Measurements from ENCODE around the gene NPAT. TPM values are rescaled to one million over a fixed set of nuclear protein-coding genes. Genes with fewer than 3 reads are reported as not detected.
A peak's percentile ranks its signal among the peaks of the same experiment; 100 is the strongest.

Gene NPAT
- total and polyA plus RNA-seq, 2 of the 13 experiments (the other 11 are each of a cell fraction or from before 2014, with no cell fraction given), result 4.4 to 11.2 TPM

- no peaks in the 10 kb centered on the region for H4K20me1 ChIP-seq (ENCODE audit: insufficient read depth, low read length)
- peak overlapping the region in 2 of 3 experiments; percentile 5 to 91; a peak in 3 of 6 replicates for H3K4me3 ChIP-seq (replicated peaks in 1 of 3; ENCODE audit: insufficient read depth in 1 of 3, low read depth in 2 of 3, low read length in 3 of 3)
- TF ChIP-seq SMARCC2 (IDR thresholded peaks at IDR 0.05), result no peak
- TF ChIP-seq MAFK (conservative IDR thresholded peaks at IDR 0.05 in 1 of 2, IDR thresholded peaks at IDR 0.05 in 1 of 2; ENCODE audit: low read length in 2 of 2), result peak; percentile 13 to 43; a peak in 1 of 4 replicates
- TF ChIP-seq GMEB1 (CRISPR knock-in tag; IDR thresholded peaks at IDR 0.05; ENCODE audit: borderline replicate concordance), result no peak
- TF ChIP-seq ASH2L (IDR thresholded peaks at IDR 0.05; ENCODE audit: insufficient read length, low read depth, low read length), result no peak
- no peak for TF ChIP-seq ZBED4 (CRISPR knock-in tag; IDR thresholded peaks at IDR 0.05; ENCODE audit: borderline replicate concordance)
- TF ChIP-seq SP2 (CRISPR knock-in tag; IDR thresholded peaks at IDR 0.05), result no peak
- TF ChIP-seq AGO2 (optimal IDR thresholded peaks at IDR 0.05; ENCODE audit: low read depth, low read length), result no peak
- TF ChIP-seq HBP1 (CRISPR knock-in tag; IDR thresholded peaks at IDR 0.05; ENCODE audit: low read depth), result no peak
- peak; percentile 39; the same call in 1 of the 2 replicates for TF ChIP-seq ZBTB38 (CRISPR knock-in tag; IDR thresholded peaks at IDR 0.05)
- TF ChIP-seq RFX3 (CRISPR knock-in tag; IDR thresholded peaks at IDR 0.05), result no peak
- no peak for FAIRE-seq
- peaks cover 0 to 2% of the 10 kb centered on the region in 2 experiments; a peak in 1 of 5 replicates for H3K27me3 ChIP-seq (ENCODE audit: control insufficient read depth in 1 of 2, insufficient read depth in 2 of 2, low read length in 2 of 2)
- no peak overlapping the region for H3K9ac ChIP-seq (ENCODE audit: insufficient read depth, low read depth, low read length)
- POLR2A ChIA-PET, result interaction anchor here (5.7 kb wide), 1 partner anchor 8 kb away, joined by 56 read pairs; no protein-coding TSS in a partner anchor
- CTCF ChIA-PET (ENCODE audit: low intra/inter-chr PET ratio, low total read pairs), result no interaction called here
- H3K27ac ChIP-seq (ENCODE audit: extremely low read length, insufficient read depth, low read length), result no peak overlapping the region
- peak overlapping the region; percentile 89 for H3K4me2 ChIP-seq (ENCODE audit: low read depth, low read length)
- BruUV-seq (replicated peaks), result no TSS peak
- H2AFZ ChIP-seq (ENCODE audit: low read length), result no peak overlapping the region
- intact Hi-C loops (cut with micrococcal nuclease; ENCODE audit: unreplicated experiment), result loop anchor here (5.0 kb wide), 2 partner anchors 103 to 422 kb away; partner anchors contain the start of gene ACAT1
- no peaks in the 10 kb centered on the region for H3K9me3 ChIP-seq (ENCODE audit: low read length)
- 94% methylated on average over 14 of the region's 14 CpGs for WGBS (ENCODE audit: low lambda C conversion rate)
- peaks cover 2 to 18% of the 10 kb centered on the region in 2 experiments; a peak in 4 of 5 replicates for H3K36me3 ChIP-seq (replicated peaks in 1 of 2; ENCODE audit: control insufficient read depth in 1 of 2, insufficient read depth in 2 of 2, low read length in 2 of 2)
- H3K4me1 ChIP-seq (ENCODE audit: insufficient read depth, low read length), result peaks cover 37% of the 10 kb centered on the region
- in situ Hi-C loops (cut with HindIII; ENCODE audit: extremely low pct_ligation_motif_present, low pct_unique_long_range_greater_than_20kb), result no loop called here
- ATAC-seq, result no peak
- peaks cover 63% of the 10 kb centered on the region for H3K79me2 ChIP-seq (ENCODE audit: insufficient read depth, low read length)
- no peak for DNase-seq (ENCODE audit: low spot score)
These were observed 2.7 kb upstream of the NPAT start for GRCh38 chr11:108224911-108225786.

Data from HepG2 (cell line).